ENCODE results near the gene FMNL2.

DNA sequence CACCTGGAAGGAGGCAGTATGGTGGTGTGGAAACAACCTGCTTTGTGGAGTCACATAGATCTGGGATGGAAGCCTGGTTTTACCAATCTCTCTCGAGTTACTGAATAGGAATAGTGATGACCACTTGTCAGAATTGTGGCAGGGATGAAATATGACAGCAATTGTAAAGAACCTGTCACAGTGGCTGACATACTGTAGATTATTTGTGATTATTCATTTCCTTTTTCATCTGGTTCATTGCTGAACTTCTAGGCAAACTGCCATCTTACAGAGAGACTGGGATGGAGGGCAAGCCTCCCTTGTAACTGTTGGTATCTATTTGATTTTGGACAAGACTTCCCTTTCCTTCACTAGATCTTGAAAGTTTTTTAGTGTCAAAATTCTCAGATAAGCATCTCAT lies 42.0 kb downstream of the FMNL2 start:
- TF ChIP-seq, protein P1, sequence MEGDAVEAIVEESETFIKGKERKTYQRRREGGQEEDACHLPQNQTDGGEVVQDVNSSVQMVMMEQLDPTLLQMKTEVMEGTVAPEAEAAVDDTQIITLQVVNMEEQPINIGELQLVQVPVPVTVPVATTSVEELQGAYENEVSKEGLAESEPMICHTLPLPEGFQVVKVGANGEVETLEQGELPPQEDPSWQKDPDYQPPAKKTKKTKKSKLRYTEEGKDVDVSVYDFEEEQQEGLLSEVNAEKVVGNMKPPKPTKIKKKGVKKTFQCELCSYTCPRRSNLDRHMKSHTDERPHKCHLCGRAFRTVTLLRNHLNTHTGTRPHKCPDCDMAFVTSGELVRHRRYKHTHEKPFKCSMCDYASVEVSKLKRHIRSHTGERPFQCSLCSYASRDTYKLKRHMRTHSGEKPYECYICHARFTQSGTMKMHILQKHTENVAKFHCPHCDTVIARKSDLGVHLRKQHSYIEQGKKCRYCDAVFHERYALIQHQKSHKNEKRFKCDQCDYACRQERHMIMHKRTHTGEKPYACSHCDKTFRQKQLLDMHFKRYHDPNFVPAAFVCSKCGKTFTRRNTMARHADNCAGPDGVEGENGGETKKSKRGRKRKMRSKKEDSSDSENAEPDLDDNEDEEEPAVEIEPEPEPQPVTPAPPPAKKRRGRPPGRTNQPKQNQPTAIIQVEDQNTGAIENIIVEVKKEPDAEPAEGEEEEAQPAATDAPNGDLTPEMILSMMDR (conservative IDR thresholded peaks at IDR 0.05; ENCODE audit: low read depth in 2 of 2): no peak
- TF ChIP-seq, protein P2, sequence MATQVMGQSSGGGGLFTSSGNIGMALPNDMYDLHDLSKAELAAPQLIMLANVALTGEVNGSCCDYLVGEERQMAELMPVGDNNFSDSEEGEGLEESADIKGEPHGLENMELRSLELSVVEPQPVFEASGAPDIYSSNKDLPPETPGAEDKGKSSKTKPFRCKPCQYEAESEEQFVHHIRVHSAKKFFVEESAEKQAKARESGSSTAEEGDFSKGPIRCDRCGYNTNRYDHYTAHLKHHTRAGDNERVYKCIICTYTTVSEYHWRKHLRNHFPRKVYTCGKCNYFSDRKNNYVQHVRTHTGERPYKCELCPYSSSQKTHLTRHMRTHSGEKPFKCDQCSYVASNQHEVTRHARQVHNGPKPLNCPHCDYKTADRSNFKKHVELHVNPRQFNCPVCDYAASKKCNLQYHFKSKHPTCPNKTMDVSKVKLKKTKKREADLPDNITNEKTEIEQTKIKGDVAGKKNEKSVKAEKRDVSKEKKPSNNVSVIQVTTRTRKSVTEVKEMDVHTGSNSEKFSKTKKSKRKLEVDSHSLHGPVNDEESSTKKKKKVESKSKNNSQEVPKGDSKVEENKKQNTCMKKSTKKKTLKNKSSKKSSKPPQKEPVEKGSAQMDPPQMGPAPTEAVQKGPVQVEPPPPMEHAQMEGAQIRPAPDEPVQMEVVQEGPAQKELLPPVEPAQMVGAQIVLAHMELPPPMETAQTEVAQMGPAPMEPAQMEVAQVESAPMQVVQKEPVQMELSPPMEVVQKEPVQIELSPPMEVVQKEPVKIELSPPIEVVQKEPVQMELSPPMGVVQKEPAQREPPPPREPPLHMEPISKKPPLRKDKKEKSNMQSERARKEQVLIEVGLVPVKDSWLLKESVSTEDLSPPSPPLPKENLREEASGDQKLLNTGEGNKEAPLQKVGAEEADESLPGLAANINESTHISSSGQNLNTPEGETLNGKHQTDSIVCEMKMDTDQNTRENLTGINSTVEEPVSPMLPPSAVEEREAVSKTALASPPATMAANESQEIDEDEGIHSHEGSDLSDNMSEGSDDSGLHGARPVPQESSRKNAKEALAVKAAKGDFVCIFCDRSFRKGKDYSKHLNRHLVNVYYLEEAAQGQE (IDR thresholded peaks at IDR 0.05; ENCODE audit: unreplicated experiment): no peak
- TF ChIP-seq EZH2 (IDR thresholded peaks at IDR 0.05; ENCODE audit: low read depth, unreplicated experiment) (no peak), CREB1 (CRISPR knock-in tag; IDR thresholded peaks at IDR 0.05; ENCODE audit: low read depth) (no peak), POLR2AphosphoS5 (IDR thresholded peaks at IDR 0.05; ENCODE audit: low read depth) (no peak), EZH2phosphoT487 (IDR thresholded peaks at IDR 0.05; ENCODE audit: unreplicated experiment) (no peak)
